HK-2 (cell line): ENCODE data around the gene FHOD3.
A peak's percentile ranks its signal among the peaks of the same experiment; 100 is the strongest.
"Not testable (repeated sequence)": the region's sequence is repeated elsewhere in the genome, so short reads cannot be mapped to it uniquely, and the experiment has no call there.

Experiments used
- DNase-seq: peaks from one replicate; pipeline ENCODE4 v3.0.0-alpha.2; 2018; ENCODE audit not compliant: unreplicated experiment

Gene FHOD3

GRCh38 chr18:36708366-36708765 is 410.9 kb downstream of the FHOD3 start:
- DNase-seq: no peak

DNA sequence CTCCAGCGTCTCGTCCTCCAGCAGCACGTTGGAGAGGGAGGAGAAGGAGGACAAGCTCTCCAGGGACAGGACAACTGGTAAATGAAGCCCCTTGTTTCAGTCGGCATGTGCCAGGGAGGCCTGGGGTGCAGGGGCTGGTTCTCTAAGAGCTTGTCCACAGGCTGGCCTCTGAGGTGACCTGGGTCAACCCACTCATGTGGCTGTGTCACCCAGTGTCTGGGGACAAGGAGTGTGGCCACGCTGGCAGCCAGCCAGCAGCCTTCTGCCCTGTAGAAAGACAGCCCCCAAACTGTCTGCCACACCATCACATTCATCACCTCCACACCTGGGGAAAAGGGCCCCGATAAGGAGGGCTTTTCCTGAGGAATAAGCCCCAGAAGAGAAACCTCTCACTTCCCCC is 411.8 kb downstream of the FHOD3 start:
- no peak for DNase-seq

GRCh38 chr18:36711014-36711725 is 413.7 kb downstream of the FHOD3 start:
- DNase-seq: no peak

DNA sequence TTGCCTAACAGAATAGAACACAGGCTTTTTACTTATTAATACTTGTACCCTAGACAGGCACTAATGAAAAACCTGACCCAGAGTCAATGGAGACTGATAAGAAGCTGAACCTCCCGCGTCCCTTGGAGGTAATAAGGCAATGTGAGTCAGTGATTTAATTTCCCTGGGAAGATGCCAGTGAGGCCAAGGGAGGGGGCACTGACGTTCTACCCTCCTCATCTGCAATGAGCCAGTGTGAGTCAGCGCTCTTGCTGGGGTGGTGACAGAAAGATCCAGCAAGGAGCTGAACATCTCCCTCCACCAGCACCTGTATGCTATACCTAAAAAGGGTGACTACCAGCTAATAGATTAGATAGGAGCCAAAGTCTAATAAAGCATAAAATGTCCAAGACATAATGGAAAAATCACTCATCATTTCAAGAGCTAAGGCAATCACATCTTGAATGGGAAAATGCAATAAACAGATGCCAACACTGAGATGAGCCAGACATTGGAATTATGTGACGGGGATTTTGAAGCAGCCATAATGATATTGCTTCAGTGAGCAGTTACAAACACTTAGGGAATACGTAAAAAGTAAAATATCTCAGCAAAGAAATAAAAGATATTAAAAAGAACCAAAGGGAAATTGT is 414.4 kb downstream of the FHOD3 start:
- DNase-seq: peak; percentile 35

- DNase-seq: no peak
Measured at GRCh38 chr18:36714476-36714875, 417.0 kb downstream of the FHOD3 start.

DNA sequence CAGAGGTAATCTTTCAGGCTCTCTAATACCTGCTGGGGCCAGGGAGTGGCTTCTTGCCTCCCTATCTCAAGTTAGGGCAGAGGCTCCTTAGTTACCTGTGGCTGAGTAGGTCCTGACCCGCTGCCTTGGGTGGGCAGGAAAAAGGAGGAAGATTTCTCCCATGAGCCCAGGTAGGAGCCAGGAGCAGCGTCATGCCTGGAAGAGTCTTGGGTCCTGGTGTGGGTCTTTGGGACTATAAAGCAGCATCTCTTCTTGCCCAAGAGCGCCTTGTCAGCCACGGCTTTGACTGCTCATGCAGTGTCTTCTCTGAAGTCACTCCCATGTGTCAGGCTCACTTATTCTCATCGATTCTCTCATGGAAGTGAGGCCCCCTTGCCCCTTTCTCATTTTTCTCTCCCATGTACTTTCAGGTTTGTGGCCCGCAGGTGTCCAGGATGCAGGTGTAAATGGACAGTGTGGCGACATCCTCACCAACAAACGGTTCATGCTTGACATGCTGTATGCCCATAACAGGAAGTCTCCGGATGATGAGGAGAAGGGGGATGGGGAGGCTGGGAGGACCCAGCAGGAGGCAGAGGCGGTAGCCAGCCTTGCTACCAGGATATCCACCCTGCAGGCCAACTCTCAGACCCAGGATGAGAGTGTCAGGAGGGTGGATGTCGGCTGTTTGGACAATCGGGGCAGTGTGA is 420.1 kb downstream of the FHOD3 start:
- DNase-seq: no peak

DNA sequence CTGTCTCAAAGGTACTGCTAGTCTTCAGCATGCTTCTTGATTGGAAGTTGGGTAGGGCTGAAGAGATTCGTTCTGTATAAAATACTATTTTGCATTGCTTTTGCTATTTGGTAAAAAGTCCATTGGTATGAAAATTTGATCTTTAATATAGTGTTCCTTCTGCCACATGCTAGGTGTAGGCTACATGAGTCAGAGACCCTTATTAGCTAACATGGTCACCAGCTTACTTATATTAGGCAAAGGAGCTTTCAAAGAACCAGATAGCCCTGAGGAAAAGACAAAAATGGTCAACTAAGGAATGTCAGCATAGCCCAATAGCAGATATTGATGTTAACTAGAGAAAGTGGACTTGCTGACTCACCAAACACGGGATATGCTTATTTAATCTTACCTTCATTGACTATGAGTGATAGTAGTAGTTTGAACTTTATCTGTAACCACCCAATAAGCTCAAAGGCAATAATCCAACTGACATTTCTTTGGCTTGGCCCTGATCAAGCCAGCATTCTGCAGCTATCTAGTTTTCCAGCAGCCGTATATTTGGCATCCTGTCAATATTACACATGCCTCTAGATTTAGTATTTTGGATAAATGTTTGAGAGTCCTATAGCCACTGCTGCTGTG is 421.3 kb downstream of the FHOD3 start:
- DNase-seq: no peak

- no peak for DNase-seq
Measured at GRCh38 chr18:36719630-36720029, 422.1 kb downstream of the FHOD3 start.

GRCh38 chr18:36721351-36721750 is 423.8 kb downstream of the FHOD3 start:
- not testable (repeated sequence) for DNase-seq

DNA sequence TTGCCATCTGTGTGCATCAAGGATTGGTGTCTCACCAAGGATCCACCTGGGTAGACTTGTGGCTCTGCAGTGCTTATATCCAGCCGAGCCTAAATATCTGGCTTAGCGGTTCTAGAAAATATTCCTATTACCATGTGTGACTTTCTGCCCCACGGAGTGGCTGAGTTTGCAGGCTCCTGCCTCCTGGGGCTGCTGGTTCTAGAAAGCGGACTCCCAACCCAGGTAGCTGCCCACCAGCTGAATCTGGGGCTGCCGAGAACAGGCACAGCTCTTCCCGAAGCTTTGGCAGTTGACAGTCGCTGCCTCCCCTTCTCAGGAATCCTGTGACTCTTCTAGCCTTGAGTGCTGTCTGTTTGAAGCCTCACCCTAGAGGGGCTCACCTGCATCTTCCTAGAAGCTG is 426.7 kb downstream of the FHOD3 start:
- no peak for DNase-seq

DNA sequence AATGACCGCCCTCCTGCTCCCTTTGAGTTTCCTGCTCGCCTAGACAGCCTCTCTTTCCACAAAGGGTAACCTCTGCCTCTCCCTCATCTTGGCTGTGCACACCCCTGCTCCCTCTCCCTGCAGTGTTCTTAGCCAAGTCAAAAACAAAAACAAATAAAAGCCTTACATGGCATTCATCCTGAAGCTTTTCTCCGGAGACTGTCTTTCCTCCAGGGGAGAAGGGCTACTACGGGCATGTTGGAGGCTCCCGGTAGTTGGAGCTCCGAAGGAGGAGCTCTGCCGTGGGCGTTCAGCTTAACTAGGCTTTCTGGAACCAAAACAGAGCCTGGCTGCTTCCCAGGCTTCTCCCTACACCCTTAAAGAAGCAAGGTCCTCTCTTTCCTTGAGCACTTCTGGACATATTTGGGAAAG is 427.1 kb downstream of the FHOD3 start:
- no peak for DNase-seq

DNA sequence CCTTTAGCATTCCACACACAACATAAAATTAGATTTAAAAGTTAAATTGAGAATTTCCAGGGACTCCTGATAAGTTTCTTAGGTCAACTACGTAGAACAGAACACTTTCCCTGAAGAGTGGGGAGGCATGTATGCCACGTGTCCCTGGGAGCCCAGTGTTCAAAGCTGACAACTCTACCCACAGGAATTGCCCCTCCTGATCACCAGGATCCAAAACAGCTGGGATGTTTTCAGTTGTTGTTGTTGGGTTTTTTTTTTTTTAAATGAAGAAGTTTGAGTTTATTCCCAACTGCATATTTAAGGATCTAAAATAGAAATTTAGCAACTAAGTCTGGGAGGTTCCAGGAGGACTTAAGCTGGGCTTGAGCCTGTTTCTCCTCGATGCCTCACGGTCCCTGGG is 430.8 kb downstream of the FHOD3 start:
- no peak for DNase-seq

- no peak for DNase-seq
Measured at GRCh38 chr18:36729197-36729596, 431.7 kb downstream of the FHOD3 start.

- DNase-seq: no peak
Measured at GRCh38 chr18:36732264-36732663, 434.8 kb downstream of the FHOD3 start.

- DNase-seq: no peak
Measured at GRCh38 chr18:36733150-36733549, 435.6 kb downstream of the FHOD3 start.

DNA sequence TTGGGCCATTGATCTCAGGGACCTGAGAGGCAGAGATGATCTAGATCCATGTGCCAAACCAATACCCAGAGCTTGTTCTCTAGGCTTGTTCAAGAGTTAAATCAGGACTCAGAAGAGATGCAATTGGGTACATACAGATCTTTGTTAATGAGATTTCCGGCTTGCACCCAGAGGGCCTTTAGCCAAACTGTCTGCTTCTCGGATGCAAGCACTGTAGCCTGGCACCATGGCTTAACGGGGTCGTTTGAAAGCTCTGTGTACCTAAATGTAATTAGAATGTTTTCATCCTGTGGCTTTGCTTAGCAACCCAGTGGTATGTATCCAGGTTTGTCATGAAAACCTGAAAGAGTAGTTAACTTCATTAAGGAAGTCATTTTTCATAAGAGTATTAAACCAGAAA is 437.1 kb downstream of the FHOD3 start:
- DNase-seq: no peak

GRCh38 chr18:36735130-36735529 is 437.6 kb downstream of the FHOD3 start:
- no peak for DNase-seq

DNA sequence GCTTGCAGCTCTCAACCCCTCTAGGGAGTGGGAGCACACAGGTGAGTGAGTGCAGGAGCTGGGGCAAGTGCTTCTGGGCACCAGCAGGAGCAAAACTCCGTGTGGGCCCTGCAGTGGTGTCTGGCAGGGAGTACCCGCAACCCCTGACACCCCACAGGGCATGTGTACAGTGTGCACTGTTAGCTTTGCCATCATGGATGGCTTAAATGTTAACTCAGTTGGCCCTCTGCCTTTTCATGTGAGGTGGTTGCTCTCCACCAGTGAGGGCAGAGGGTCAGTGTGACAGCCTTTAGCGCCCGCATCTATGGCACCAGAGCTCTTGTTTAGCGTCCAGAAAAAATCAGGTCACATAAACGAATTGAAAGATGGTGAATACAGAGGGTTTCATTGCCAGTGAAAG is 438.6 kb downstream of the FHOD3 start:
- no peak for DNase-seq

- no peak for DNase-seq
Measured at GRCh38 chr18:36737316-36737715, 439.8 kb downstream of the FHOD3 start.

DNA sequence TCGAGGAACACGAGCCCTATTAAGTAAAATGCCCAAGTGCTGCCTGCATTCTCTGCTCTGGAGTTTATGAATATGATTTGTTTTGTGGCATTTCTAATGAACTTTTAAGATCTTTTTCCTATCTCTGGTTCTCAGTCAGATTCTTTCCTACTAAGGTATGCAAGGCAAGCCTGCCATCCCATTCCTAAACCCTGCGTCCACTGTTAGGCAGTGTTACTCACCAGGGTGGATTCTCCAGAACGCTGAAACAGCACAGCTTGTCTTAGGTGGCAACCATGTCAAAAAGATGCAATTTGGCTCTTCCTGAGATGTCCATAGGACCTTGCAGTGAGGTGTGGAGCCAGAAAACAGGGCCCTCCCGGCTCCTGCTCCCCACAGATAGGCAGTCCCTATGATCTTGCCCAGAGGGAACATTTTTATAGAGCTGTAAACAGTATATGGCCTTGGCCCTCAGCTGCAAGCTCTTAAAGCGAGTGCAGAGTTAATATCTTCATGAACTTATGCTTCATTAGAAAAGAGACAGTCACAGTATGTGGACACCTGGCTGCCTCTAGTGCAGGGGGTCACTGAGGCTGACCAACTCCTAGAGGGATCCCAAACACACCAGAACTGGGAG is 446.9 kb downstream of the FHOD3 start:
- DNase-seq: no peak

GRCh38 chr18:36745219-36745975 is 447.9 kb downstream of the FHOD3 start:
- DNase-seq: no peak
